Kidney capillary endothelial cell (primary cell): ENCODE results near the gene TOX3.

Source experiments
- DNase-seq: peaks from one replicate; pipeline ENCODE4 v3.0.0-alpha.2; 2018; ENCODE audit warnings: low spot score

Gene TOX3

GRCh38 chr16:52492789-52493357, 54.1 kb downstream of the TOX3 start:
- no peak for DNase-seq

- DNase-seq = no peak
Observed at GRCh38 chr16:52491216-52491615, 55.7 kb downstream of the TOX3 start.

- DNase-seq = no peak
Observed at GRCh38 chr16:52489894-52490293, 57.0 kb downstream of the TOX3 start.

GRCh38 chr16:52488837-52489289, 58.1 kb downstream of the TOX3 start:
- no peak for DNase-seq

GRCh38 chr16:52487849-52488457, 59.0 kb downstream of the TOX3 start:
- no peak for DNase-seq

- no peak for DNase-seq
Observed at GRCh38 chr16:52480237-52480636, 66.7 kb downstream of the TOX3 start.

GRCh38 chr16:52476111-52476510, 70.8 kb downstream of the TOX3 start:
- no peak for DNase-seq

- DNase-seq = no peak
Observed at GRCh38 chr16:52474679-52475078, 72.3 kb downstream of the TOX3 start.

GRCh38 chr16:52473096-52473495, 73.8 kb downstream of the TOX3 start:
- no peak for DNase-seq

- DNase-seq = no peak
Observed at GRCh38 chr16:52471650-52472370, 75.1 kb downstream of the TOX3 start.

GRCh38 chr16:52470585-52470984, 76.4 kb downstream of the TOX3 start:
- DNase-seq = no peak

GRCh38 chr16:52469775-52470174, 77.2 kb downstream of the TOX3 start:
- DNase-seq = no peak

GRCh38 chr16:52469091-52469490, 77.9 kb downstream of the TOX3 start:
- no peak for DNase-seq

- DNase-seq = no peak
Observed at GRCh38 chr16:52467753-52468152, 79.2 kb downstream of the TOX3 start.

GRCh38 chr16:52466994-52467393, 79.9 kb downstream of the TOX3 start:
- no peak for DNase-seq

- DNase-seq = no peak
Observed at GRCh38 chr16:52465711-52466267, 81.2 kb downstream of the TOX3 start.

- DNase-seq = no peak
Observed at GRCh38 chr16:52463904-52464303, 83.0 kb downstream of the TOX3 start.

- DNase-seq = no peak
Observed at GRCh38 chr16:52462816-52463215, 84.1 kb downstream of the TOX3 start.

GRCh38 chr16:52460639-52461178, 86.2 kb downstream of the TOX3 start:
- DNase-seq = no peak

GRCh38 chr16:52456368-52456767, 90.6 kb downstream of the TOX3 start:
- no peak for DNase-seq

- DNase-seq = no peak
Observed at GRCh38 chr16:52455549-52456277, 91.2 kb downstream of the TOX3 start.

- DNase-seq = no peak
Observed at GRCh38 chr16:52453644-52454043, 93.3 kb downstream of the TOX3 start.
